NT2/D1 (cell line): ENCODE measurements around the gene FAM117A.

Source experiments
- DNase-seq: peaks from one replicate; pipeline ENCODE4 v3.0.0-alpha.2; 2011; ENCODE audit warnings: low read depth, low spot score
- H3K27me3 ChIP-seq: 2 replicates; pipeline ENCODE4 v1.6.0; 2011; ENCODE audit warnings: mild to moderate bottlenecking; ENCODE audit not compliant: insufficient read length, insufficient read depth
- H3K36me3 ChIP-seq: 2 replicates; pipeline ENCODE4 v1.6.1; 2011; ENCODE audit warnings: mild to moderate bottlenecking, low read length, mixed read lengths; ENCODE audit not compliant: insufficient read depth, insufficient read length
- H3K4me1 ChIP-seq: 2 replicates; pipeline ENCODE4 v1.5.1; 2011; ENCODE audit not compliant: insufficient read depth, insufficient read length
- H3K4me3 ChIP-seq: 2 replicates; pipeline ENCODE4 v1.5.1; 2011; ENCODE audit warnings: low read depth; ENCODE audit not compliant: insufficient read length
- H3K9ac ChIP-seq: 2 replicates; pipeline ENCODE4 v1.6.0; 2011; ENCODE audit warnings: low read depth; ENCODE audit not compliant: insufficient read length
- H3K9me3 ChIP-seq: 2 replicates; pipeline ENCODE4 v1.5.1; 2011; ENCODE audit warnings: mild to moderate bottlenecking, low read length; ENCODE audit not compliant: insufficient read depth
- SUZ12 ChIP-seq: IDR thresholded peaks from 2 replicates; pipeline ENCODE4 v1.6.1; 2011; ENCODE audit not compliant: insufficient read length, insufficient read depth; ENCODE audit errors: extremely low read depth
- YY1 ChIP-seq: IDR thresholded peaks from 2 replicates; pipeline ENCODE4 v1.6.1; 2011; ENCODE audit not compliant: insufficient read length, insufficient read depth
- ZNF274 ChIP-seq: IDR thresholded peaks from 2 replicates; pipeline ENCODE4 v1.6.1; 2011; ENCODE audit warnings: mild to moderate bottlenecking, low read depth, low read length

FAM117A gene

DNA sequence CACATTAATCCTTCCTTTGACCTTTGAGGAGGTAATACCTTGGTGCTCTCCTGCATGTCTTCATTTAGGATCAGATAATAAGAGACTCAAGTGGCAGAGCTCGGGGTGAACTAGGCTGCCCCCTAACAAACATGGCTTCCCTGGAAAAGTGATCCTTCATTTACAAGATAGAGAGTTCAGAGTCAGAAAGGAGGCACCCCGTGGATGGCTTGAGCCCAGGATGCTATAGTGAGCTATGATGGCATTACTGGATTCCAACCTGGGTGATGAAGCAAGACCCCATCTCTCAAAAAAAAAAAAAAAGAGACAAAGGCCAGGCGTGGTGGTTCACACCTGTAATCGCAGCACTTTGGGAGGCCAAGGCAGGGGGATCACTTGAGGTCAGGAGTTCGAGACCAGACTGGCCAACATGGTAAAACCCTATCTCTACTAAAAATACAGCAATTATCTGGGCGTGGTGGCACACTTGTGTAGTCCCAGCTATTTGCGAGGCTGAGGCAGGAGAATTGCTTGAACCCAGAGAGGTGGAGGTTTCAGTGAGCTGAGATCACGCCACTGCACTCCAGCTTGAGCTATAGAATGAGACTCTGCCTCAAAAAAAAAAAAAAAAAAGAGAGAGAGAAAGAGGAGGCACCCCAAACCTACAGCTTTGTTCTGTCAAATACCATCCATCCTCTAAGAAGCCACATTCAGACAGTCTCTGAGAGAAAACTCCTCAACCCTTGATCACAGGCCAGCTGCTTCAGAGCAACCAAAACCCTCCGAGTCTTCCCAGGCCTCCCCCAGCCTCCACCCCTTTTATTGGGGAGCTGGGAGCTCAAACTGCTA is 7.4 kb downstream of the FAM117A start:
- Histone ChIP-seq H3K9me3 (no peaks in the 10 kb centered on the region), H3K4me1 (peaks cover 15% of the 10 kb centered on the region), H3K27me3 (no peaks in the 10 kb centered on the region), H3K36me3 (peaks cover 11% of the 10 kb centered on the region), H3K4me3 (no peak overlapping the region), H3K9ac (no peak overlapping the region)
- no peak for TF ChIP-seq YY1
- no peak for DNase-seq

DNA sequence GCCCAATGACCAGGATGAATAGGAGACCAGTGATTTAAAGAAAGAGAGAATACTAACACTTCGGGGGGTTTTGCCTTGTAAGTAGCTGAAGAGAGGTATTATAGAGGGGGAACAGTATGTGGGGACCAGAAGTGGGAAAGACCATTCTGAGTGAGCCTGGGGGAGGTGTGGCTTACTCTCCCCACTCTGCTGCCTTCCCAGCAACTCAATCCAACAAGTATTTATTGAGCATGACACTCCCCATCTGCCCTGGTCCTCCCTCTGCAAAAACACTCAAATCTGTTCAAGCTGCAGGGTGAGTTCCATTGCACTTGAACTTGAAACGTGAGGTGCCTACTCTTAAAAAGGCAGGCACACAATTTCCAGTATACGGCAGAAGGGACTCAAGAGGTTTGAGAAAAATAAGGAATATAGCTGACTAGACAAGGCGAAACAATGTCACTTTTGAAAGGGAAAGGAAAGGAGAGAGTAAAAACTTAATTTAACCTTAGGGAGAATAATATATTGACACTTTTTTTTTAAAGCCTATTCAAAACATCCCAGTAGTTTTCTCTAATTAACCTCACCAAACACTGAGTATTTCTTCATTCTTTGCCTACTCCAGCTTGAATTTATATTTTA is 8.2 kb downstream of the FAM117A start:
- no peak for DNase-seq
- H3K36me3 ChIP-seq: peaks cover 11% of the 10 kb centered on the region
- H3K4me1 ChIP-seq: peaks cover 15% of the 10 kb centered on the region
- no peak overlapping the region for H3K4me3 ChIP-seq
- H3K27me3 ChIP-seq: no peaks in the 10 kb centered on the region
- no peaks in the 10 kb centered on the region for H3K9me3 ChIP-seq
- H3K9ac ChIP-seq: no peak overlapping the region
- TF ChIP-seq ZNF274: no peak
- TF ChIP-seq SUZ12: no peak
- no peak for TF ChIP-seq YY1

DNA sequence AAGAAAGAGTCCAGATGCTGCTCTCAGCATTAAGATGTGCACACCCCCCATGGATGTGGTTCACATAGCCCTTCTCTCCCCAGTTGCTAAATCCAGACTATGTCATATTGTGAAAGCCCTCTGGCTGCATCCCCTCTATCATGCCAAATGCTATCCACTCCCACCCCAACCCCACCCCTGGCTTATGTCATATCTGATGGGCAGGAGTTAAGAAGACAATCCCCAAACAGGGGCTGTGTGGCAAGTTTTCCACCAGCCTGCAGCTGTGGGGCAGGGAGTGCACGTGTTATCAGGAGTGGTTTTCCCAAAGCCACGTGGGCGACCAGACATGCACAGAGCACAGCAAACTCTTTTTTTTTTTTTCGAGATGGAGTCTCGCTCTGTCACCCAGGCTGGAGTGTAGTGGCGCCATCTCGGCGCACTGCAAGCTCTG is 10.0 kb downstream of the FAM117A start:
- peaks cover 14% of the 10 kb centered on the region for H3K4me1 ChIP-seq
- no peak for DNase-seq

DNA sequence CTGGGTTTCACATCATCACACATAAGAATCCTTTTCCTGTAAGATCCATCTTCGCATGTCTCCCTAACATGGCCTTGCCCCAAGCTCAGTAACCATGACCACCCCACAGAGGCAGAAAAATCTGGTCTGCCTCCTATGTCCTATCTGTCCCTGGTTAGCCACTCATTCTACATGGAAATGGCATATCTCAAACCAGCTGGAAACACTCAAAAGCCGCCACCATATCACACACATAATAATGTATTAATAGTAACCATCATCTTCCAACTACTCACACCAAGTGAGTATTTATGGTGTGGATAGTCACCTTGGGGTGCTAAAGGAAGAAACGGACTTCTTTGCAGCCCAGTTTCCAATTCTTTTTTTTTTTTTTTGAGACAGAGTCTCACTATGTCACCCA is 11.4 kb downstream of the FAM117A start:
- peaks cover 13% of the 10 kb centered on the region for H3K36me3 ChIP-seq
- H3K9ac ChIP-seq: no peak overlapping the region
- no peak for DNase-seq
- H3K4me1 ChIP-seq: peaks cover 10% of the 10 kb centered on the region
- TF ChIP-seq ZNF274 (no peak), YY1 (no peak), SUZ12 (no peak)
- no peaks in the 10 kb centered on the region for H3K27me3 ChIP-seq
- H3K4me3 ChIP-seq: no peak overlapping the region
- no peaks in the 10 kb centered on the region for H3K9me3 ChIP-seq

More for the DNA sequence above, 10.0 kb downstream of the FAM117A start:
- TF ChIP-seq SUZ12 (no peak), ZNF274 (no peak), YY1 (no peak)
- H3K9me3 ChIP-seq: no peaks in the 10 kb centered on the region
- H3K36me3 ChIP-seq: peaks cover 12% of the 10 kb centered on the region
- no peak overlapping the region for H3K9ac ChIP-seq
- no peak overlapping the region for H3K4me3 ChIP-seq
- H3K27me3 ChIP-seq: no peaks in the 10 kb centered on the region

DNA sequence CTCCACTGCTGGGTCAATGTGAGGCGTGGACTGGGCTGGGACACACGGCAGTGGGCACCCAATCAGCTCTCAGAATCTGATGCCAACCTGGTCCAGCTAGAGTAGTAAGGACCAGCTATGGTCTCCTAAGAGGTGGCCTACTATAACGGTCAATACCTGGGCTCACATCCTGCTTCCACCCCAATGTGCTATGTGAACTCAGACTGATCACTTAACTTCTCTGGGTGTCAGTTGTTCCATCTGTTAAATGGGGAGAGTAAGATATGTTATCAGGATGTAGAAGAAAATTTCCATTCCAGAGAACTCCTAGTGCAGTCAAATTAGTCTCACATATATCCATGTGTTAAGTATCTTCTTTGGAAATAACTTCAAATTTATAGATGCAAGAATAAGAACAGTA is 14.2 kb downstream of the FAM117A start:
- H3K4me3 ChIP-seq: no peak overlapping the region
- peaks cover 9% of the 10 kb centered on the region for H3K36me3 ChIP-seq
- no peak for TF ChIP-seq ZNF274
- no peak for TF ChIP-seq YY1
- no peak for TF ChIP-seq SUZ12
- no peaks in the 10 kb centered on the region for H3K9me3 ChIP-seq
- no peak overlapping the region for H3K9ac ChIP-seq
- DNase-seq: no peak
- H3K4me1 ChIP-seq: no peaks in the 10 kb centered on the region
- no peaks in the 10 kb centered on the region for H3K27me3 ChIP-seq

DNA sequence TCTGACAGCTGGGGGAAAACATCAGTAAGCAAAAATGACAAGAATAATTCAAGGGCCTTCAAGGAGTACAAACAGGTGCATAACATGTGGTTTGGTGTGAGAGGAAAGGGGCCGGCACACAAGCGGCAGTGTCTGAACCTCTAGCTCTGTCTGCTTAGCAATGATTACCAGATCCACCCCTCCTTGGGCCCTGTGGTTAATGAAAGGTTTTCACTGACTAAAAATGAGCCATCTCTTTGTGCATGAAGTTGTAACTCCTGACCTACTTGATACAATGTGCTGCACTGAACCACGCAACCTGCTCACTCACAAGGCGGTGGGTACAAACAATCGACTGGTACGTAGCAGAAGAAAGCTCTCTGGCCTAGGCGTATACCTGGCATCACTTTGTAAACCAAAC is 15.1 kb downstream of the FAM117A start:
- H3K4me1 ChIP-seq: no peaks in the 10 kb centered on the region
- peaks cover 9% of the 10 kb centered on the region for H3K36me3 ChIP-seq
- H3K9me3 ChIP-seq: no peaks in the 10 kb centered on the region
- H3K9ac ChIP-seq: no peak overlapping the region
- no peaks in the 10 kb centered on the region for H3K27me3 ChIP-seq
- no peak for TF ChIP-seq YY1
- TF ChIP-seq ZNF274: no peak
- no peak for TF ChIP-seq SUZ12
- DNase-seq: no peak
- H3K4me3 ChIP-seq: no peak overlapping the region

DNA sequence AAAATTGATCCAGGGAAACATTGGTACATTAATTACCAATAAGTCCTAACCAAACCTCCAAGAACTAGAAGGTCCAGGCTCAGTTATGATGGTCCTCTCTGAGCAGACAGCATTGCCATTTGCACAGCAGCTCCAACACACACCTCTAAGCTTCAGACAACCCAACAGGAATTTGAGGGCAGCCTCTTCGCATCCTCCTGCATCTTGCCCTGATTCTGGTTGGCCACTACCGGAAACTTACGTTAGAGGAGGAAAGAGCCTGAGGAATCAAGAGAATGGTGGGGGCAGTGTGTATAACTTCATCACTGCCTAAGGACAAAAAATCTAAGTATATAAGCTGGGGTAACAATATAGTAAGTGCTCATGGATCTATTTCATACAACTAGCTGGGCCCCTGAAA is 15.7 kb downstream of the FAM117A start:
- no peak overlapping the region for H3K9ac ChIP-seq
- H3K36me3 ChIP-seq: peaks cover 9% of the 10 kb centered on the region
- no peak for DNase-seq
- no peaks in the 10 kb centered on the region for H3K4me1 ChIP-seq
- TF ChIP-seq SUZ12 (no peak), ZNF274 (no peak), YY1 (no peak)
- H3K27me3 ChIP-seq: no peaks in the 10 kb centered on the region
- no peak overlapping the region for H3K4me3 ChIP-seq
- H3K9me3 ChIP-seq: no peaks in the 10 kb centered on the region
